Fibroblast of lung (primary cell): ENCODE results near the gene RPS6KA6.

Experiments
- EZH2 ChIP-seq: IDR thresholded peaks from 2 replicates; pipeline ENCODE4 v1.5.1; 2012; ENCODE audit warnings: low read length, control low read depth, mild to moderate bottlenecking; ENCODE audit errors: missing control alignments
- TF ChIP-seq, protein P1 (sequence below), 2 donors: IDR thresholded peaks in 1 of 2; conservative IDR thresholded peaks in 1 of 2; 1 replicate in 1 of 2; 2 replicates in 1 of 2; pipeline ENCODE4 v1.5.1; 2011 to 2012; ENCODE audit warnings: low read length in 2 of 2, control low read depth in 1 of 2, inconsistent platforms in 1 of 2, low read depth in 1 of 2, mild to moderate bottlenecking in 1 of 2

DNA sequence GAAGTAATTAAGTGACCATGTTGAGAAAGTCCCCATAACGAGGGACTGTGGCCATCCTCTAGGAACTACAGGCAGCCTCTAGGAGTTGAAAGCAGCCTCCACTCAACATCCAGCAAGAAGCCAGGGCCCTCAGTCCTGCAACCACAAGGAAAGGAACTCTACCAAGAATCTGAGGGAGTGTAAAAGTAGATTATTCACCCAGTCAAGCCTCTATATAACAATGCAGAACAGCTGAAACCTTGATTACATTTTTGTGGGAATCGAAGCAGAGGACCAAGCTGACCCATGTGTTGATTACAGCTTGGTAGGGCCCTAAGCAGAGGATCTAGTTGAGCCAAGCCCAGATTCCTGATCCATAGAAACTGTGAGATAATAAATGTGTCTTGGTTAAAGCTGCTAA, 17.1 kb downstream of the RPS6KA6 start:
- TF ChIP-seq, protein P1, sequence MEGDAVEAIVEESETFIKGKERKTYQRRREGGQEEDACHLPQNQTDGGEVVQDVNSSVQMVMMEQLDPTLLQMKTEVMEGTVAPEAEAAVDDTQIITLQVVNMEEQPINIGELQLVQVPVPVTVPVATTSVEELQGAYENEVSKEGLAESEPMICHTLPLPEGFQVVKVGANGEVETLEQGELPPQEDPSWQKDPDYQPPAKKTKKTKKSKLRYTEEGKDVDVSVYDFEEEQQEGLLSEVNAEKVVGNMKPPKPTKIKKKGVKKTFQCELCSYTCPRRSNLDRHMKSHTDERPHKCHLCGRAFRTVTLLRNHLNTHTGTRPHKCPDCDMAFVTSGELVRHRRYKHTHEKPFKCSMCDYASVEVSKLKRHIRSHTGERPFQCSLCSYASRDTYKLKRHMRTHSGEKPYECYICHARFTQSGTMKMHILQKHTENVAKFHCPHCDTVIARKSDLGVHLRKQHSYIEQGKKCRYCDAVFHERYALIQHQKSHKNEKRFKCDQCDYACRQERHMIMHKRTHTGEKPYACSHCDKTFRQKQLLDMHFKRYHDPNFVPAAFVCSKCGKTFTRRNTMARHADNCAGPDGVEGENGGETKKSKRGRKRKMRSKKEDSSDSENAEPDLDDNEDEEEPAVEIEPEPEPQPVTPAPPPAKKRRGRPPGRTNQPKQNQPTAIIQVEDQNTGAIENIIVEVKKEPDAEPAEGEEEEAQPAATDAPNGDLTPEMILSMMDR (conservative IDR thresholded peaks at IDR 0.05 in 1 of 2, IDR thresholded peaks at IDR 0.05 in 1 of 2; ENCODE audit: low read depth in 1 of 2, low read length in 2 of 2) = no peak
- no peak for TF ChIP-seq EZH2
